Stimulated activated CD4-positive, alpha-beta T cell treated with anti-CD3 and anti-CD28 coated beads, Interleukin-4, amount 100 ng/mL, for 4 hours (primary cell): ENCODE data around the gene C21orf58.

Source experiments
- DNase-seq, 2 experiments: peaks; one replicate each; pipeline ENCODE4 v3.0.0-alpha.2; 2020

The C21orf58 gene

DNA sequence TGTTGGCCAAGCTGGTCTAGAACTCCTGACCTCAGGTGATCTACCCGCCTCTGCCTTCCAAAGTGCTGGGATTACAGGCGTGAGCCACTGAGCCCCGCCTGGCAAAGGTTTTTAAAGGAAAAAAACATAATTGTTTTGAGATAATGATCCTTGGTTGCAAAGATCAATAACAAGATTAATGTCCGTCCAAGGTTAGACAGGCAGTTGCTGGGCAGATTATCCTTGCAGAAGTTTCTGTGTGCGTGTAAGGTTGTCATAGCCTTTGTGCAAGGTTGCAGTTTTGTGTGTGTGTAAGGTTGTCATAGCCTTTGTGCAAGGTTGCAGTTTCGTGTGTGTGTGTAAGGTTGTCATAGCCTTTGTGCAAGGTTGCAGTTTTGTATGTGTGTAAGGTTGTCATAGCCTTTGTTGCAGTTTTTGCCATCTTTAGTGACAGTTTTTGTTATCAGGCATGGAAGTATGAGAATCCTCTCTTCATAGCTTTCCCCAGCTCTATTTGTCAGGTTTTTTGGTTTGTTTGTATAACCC is 34.0 kb downstream of the C21orf58 start:
- DNase-seq: no peak

DNA sequence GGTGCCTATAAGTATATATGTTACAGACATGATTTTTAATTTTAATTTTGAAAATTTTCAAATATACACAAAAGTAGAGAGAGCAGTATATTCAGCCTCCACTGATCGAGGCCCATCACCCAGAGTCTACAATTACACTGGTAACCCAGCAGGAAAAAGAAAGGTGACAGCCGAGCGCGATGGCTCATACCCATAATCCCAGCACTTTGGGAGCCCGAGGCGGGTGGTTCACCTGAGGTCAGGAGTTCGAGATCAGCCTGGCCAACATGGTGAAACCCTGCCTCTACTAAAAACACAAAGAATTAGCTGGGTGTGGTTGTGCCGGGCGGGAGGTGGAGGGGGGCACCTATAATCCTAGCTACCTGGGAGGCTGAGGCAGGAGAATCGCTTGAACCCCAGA is 36.1 kb downstream of the C21orf58 start:
- no peak for DNase-seq

DNA sequence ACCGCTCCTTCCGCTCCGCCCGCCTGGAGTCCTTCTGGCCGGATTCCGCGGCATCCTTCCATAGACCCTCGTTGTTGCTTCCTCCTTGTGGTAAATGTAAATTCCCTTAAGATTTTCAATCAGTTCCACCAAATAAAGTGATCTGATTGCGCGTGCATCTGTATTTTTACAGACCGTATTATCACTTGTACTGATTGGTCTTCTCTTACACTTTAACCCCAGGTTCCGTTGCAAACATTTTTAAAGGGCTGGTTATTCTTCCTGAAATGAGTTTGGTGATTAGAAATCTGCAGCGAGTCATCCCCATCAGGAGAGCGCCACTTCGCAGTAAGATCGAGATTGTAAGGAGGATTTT is 37.0 kb downstream of the C21orf58 start:
- DNase-seq: no peak

GRCh38 chr21:46285761-46286647 is 37.7 kb downstream of the C21orf58 start, which contains the start of gene YBEY:
Gene YBEY (plus strand): TSS chr21:46286342. CDS start chr21:46286914, 572 bp downstream.
- peak; percentile 77 to 86 for DNase-seq

DNA sequence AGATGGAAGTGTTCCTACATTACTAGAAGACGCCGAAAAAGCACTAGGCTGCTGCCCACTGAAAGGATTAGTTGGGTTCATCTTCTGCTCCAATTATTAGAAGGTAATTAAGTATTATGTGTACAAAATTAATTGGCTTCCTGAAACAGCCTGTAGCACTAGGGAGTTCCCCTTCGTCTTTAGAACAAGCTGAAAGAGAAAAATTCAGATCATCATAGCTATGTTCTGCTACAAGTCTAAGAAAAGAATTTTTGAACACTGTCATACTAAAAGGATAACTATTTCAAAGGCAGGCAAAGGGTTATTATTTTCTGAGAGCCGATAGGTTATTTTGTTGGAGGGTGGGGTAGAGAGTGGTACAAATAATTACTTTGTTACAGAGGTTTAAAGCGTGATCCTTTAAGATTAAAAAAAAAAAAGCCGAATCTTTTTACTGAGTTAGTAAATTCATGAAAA is 38.4 kb downstream of the C21orf58 start, which contains the start of gene MCM3AP:
TSS of gene MCM3AP (minus strand) at position 406 of the 456 bp plus-strand sequence. CDS start at position 81, 325 bp downstream.
- DNase-seq: no peak

DNA sequence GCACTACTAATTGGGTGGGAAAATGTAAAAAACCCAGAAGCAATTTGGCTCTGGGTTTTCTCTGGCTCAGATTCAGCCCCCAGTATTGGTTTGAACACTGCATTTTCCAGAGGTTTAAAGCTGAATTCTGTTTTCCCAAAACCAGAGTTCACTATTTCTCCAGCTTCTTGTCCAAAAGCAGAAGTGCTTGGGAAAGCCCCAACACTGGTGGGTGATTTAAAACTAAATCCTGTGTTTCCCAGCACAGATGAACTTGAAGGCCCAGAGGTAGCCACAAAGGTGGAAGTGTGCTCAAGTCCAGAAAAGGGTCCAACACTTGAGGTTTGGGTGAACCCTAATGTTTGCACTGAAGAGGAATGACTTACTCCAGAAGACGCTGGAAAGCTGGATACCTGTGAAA is 38.9 kb downstream of the C21orf58 start:
- DNase-seq: no peak

- no peak for DNase-seq
Observed at GRCh38 chr21:46284077-46284644, 39.5 kb downstream of the C21orf58 start.

- DNase-seq: no peak
Observed at GRCh38 chr21:46274797-46275390, 48.8 kb downstream of the C21orf58 start.

DNA sequence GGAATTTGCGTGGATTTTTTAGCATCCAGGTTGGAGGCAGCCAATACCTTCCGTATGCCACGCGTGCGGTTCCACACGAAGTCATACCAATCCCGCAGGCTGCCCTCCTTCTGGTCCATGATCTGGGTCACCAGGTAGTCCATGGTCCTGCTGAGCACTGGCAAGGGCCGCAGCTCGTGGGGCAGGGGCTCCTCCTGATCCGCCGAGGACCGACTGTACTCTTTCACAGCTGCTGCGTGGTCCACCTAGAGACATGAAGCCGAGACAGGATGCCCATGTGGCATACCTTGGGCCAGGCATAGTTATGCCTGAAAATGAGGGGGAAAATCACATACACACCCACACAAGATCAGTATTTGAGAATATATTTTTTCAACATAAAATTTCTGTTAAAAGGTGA is 50.3 kb downstream of the C21orf58 start:
- no peak for DNase-seq

DNA sequence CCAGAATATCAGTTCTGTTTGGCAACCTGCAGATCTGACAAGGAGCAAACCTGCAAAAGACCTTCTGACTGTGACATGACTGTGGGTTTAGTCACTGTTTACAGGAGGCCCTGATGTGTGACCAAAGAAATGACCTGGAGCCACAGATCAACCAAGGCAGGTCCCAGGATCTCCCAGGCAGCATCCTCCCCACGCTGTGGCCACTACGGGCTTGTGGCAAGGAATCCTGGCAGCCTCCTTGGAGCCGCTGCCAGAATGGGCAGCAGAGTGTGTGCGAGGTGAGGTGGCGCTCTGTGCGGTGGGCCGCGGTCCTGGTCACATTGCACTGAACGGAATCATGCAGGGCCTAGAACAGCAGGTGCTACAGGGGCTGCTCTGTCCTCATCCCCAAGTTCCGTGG is 54.2 kb downstream of the C21orf58 start:
- no peak for DNase-seq

- DNase-seq: no peak
Observed at GRCh38 chr21:46268371-46268770, 55.3 kb downstream of the C21orf58 start.

- no peak for DNase-seq
Observed at GRCh38 chr21:46266946-46267345, 56.7 kb downstream of the C21orf58 start.

DNA sequence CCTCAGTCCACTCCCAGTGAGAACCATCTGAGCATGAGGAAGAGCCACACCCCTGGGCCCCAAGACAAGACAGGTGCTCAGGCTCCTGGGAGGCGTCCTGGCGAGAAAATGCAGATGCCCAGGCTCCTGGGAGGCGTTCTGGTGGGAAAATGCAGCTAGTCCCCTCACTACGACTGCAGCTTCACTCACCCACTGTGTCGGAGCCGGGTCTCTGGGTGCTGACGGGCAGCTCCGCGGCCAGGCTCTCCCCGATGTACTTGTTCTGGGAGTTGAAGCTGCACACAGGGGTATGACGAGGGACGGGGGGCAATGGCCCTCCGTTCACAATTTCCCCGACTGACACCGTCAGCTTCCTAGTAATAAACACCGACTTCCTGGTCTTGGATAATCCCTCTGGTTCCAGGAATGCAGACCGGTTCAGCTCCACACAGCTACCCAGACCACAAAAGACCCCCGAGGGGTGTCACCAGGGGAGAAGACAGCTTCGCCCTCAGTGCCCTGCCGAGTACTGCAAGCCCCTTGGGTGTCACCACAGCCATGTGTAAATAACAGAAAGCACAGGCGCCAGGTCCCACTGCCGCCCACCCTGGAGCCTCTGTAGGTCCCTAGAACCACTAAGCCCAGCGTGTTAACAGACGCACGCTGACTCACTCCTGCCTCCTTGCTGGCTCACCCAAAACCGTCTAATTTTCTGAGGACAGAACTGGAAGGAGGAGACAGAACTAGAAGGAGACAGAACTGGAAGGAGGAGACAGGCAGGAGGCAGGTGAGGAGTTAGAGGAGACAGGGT is 57.7 kb downstream of the C21orf58 start:
- no peak for DNase-seq

DNA sequence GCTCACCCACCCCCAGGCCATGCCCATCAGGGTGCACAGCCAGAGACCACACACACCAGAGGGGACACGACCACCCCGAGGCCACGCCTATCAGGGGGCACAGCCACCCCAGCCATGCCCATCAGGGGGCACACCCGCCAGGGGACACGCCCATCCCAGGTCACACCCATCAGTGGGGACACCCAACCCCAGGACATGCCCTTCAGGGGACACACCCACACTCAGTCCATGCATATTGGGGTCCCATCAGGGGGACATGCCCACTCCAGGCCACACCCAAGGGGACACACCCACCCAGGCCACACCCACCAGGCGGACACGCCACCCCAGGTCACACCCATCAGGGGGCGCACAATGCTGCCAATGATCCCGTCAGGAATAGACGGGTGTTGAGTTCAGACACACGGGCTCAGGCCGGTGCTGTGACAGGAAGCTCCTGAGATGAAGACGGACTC is 59.0 kb downstream of the C21orf58 start:
- DNase-seq: no peak

- DNase-seq: no peak
Observed at GRCh38 chr21:46264046-46264689, 59.5 kb downstream of the C21orf58 start.

DNA sequence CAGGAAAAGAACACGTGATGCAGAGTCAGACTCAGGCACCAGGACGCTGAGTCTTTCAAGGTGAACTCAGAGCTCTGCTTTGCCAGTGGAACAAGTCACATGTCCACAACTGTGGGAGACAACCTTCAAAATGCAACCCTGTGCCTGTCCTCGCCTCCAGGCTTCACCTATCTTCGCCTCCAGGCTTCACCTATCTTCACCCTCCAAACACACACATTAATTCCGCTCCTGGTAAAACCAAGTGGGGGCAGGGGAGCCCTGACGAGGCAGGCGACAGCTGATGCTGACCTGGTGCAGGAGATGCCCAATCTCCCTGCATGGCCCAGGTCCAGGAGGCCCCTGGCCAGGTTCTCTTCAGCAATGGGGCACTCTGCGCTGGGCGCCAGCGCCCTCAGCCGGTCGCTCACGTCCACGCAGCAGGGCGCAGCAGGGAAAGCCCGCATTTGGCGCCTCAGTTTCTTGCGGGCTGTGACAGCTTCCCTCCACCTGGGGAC is 67.1 kb downstream of the C21orf58 start:
- DNase-seq: no peak

GRCh38 chr21:46255758-46256337 is 67.8 kb downstream of the C21orf58 start:
- DNase-seq: no peak

DNA sequence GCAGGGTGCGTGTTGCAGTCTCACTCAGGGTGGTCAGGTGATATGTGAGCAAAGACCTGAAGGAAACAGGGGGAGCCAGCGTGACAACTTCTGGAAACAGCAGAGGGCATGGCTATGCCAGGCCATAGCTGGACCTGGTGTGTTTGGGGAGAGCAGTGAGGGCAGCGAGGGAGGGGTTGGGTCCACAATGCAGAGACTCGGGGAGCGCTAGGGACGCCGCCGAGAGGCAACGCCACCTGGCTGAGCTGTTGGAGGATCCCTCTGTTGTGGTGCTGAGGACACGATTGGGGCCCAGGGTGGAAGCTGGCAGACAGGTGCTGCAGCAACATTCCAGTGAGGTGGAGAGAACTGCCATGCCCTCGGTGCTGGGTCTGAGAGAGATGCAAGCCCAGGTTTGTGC is 68.5 kb downstream of the C21orf58 start:
- no peak for DNase-seq

GRCh38 chr21:46254208-46254975 is 69.3 kb downstream of the C21orf58 start:
- DNase-seq: no peak

GRCh38 chr21:46253610-46254124 is 70.0 kb downstream of the C21orf58 start:
- DNase-seq: peak; percentile 24 to 40
